ENCODE measurements around the gene BIRC2. TPM values are rescaled to one million over a fixed set of nuclear protein-coding genes. Genes with fewer than 3 reads are reported as not detected.
"Not testable (repeated sequence)": the region's sequence is repeated elsewhere in the genome, so short reads cannot be mapped to it uniquely, and the experiment has no call there.

The BIRC2 gene
- polyA plus RNA-seq, 1 donor from 2014 or later = 28.4 TPM

DNA sequence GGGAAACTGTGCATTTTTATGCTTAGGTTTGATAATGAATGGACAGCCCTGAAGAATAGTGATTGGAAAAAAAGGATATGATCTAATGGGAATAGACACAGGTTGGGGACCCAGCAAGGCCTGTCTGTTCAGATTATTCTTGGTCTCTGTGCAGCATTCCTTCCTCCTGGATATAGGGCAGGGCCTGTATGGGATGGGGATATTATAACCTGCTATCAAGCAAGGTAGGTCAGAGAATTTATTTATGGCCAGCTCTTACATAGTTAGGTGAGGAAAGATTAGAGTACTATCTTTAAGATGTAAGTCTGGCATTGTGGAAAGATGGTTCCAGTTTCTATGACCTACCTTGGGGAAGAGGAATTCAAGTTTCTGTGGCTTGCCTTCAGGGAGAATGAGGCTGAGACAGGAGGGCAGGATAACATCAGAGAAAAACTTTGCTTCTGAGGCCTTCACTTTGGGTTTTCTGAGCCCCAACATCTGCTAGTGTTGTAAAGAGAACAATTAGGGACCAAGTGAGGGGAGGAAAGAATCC lies 8.5 kb upstream of the BIRC2 start:
- no peaks in the 10 kb centered on the region for H3K36me3 Mint-ChIP-seq
- H3K4me3 Mint-ChIP-seq = no peak overlapping the region
- no peaks in the 10 kb centered on the region for H3K27me3 Mint-ChIP-seq
- peaks cover 11 to 27% (median 13%) of the 10 kb centered on the region in 3 donors for H3K4me1 Mint-ChIP-seq
- peak overlapping the region in 2 of 3 donors; percentile 27 to 69 for H3K27ac Mint-ChIP-seq
- H3K9me3 Mint-ChIP-seq = no peaks in the 10 kb centered on the region

DNA sequence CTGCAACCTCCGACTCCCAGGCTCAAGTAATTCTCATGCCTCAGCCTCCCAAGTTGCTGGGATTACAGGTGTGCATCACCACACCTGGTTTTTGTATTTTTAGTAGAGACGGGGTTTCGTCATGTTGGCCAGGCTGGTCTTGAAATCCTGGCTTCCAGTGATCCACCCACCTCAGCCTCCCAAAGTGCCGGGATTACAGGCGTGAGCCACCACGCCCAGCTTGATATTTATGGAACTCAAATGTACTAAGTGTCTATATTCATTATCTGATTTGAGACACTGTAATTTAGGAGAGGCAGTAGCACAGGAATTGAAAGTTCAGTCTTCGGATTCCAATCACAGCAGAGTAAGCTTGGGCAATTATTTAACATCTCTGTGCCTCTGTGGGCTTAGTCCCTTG lies 5.7 kb upstream of the BIRC2 start:
- not testable (repeated sequence) for H3K27me3 Mint-ChIP-seq, H3K36me3 Mint-ChIP-seq, H3K4me3 Mint-ChIP-seq, H3K9me3 Mint-ChIP-seq
- Mint-ChIP-seq H3K4me1 (peaks cover 17 to 34% (median 20%) of the 10 kb centered on the region in 3 donors), H3K27ac (peak overlapping the region; percentile 16 to 82 (median 28))

DNA sequence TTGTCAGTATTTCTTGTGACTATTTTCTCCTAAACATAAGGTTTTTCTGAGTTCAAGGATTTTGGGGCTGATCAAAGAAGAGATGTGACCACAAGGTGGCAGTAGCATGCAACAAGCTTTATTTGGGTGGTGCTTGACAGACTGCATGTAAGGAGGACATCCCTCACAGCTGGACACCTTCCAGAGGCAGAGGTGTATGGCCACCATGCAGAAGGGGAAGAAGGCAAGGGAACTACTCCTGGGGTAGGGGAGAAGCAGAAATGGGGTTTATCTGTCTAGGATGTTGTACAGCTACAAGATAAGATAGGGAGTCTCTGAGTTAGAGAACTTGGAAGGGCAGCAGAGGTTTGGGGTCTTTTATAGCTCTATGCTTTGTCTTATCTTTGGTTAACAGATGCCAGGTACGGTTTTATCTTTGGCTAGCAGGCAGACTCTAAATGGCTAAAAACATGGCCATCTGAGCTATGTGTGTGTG lies 5.1 kb upstream of the BIRC2 start:
- H3K4me1 Mint-ChIP-seq = peaks cover 19 to 36% (median 25%) of the 10 kb centered on the region in 3 donors
- peak overlapping the region in 1 of 4 donors; percentile 6 for H3K4me3 Mint-ChIP-seq
- H3K27me3 Mint-ChIP-seq = no peaks in the 10 kb centered on the region
- no peaks in the 10 kb centered on the region for H3K9me3 Mint-ChIP-seq
- peak overlapping the region; percentile 13 to 71 (median 16) for H3K27ac Mint-ChIP-seq
- H3K36me3 Mint-ChIP-seq = no peaks in the 10 kb centered on the region

DNA sequence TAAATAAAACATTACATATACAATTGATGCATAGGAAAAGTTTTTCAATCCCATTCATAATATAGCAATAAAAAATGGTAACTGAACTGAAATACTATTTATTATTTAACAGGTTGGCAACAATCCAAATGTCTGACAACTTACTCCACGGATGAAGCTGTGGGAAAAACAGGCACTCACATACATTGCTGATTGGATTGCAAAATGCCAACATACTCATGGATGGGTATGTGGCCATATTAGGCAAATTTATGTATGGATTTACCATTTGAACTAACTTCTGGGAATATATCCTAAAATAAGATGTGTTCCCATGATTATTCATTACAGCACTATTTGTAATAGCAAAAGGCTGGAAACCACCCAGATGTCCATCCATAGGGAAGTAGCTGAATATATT lies 3.2 kb upstream of the BIRC2 start:
- Mint-ChIP-seq H3K4me1 (peaks cover 26 to 36% (median 34%) of the 10 kb centered on the region in 3 donors), H3K27ac (peak overlapping the region in 1 of 3 donors; percentile 73), H3K9me3 (no peaks in the 10 kb centered on the region), H3K4me3 (no peak overlapping the region), H3K36me3 (no peaks in the 10 kb centered on the region), H3K27me3 (no peaks in the 10 kb centered on the region)

DNA sequence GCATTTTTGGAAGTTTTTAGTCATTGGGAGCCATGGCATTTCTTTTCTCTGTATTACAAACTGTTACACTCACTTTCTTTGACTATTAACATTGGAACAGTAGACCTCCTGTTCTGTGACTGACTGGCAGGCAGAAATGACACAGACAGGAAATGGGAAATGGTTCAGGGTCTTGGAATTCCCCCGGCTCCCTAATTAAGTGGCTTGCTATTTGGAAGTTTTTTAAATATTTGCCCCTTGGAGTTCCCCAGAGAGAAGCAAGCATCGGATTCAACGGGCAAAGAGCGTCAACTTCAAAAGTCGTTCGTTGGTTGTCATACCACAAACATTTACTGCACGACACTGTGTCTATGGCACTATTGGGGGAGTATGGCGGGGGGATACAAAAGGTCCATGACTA lies 1.1 kb upstream of the BIRC2 start:
- H3K27ac Mint-ChIP-seq = peak overlapping the region; percentile 98 to 100 (median 99)
- H3K36me3 Mint-ChIP-seq = no peaks in the 10 kb centered on the region
- H3K27me3 Mint-ChIP-seq = no peaks in the 10 kb centered on the region
- H3K9me3 Mint-ChIP-seq = no peaks in the 10 kb centered on the region
- peaks cover 26 to 41% (median 31%) of the 10 kb centered on the region in 3 donors for H3K4me1 Mint-ChIP-seq
- H3K4me3 Mint-ChIP-seq = peak overlapping the region; percentile 93 to 99 (median 98)

DNA sequence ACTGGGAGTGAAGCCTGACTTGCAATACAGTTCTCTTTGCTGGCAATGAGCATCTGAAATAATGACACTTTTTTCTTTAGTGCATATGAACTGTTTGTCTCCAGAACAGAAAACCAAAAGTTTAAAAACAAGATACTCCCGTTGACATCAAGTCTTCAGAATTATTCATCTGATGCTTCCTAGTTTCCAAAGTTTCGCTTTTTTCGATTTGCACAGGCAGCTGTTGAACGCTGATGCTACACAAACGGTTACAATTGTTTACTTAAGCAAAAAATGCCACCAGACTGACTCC lies 612 bp upstream of the BIRC2 start:
- Mint-ChIP-seq H3K27ac (peak overlapping the region; percentile 98 to 100 (median 99)), H3K9me3 (no peaks in the 10 kb centered on the region), H3K4me1 (peaks cover 28 to 40% (median 30%) of the 10 kb centered on the region in 3 donors)

DNA sequence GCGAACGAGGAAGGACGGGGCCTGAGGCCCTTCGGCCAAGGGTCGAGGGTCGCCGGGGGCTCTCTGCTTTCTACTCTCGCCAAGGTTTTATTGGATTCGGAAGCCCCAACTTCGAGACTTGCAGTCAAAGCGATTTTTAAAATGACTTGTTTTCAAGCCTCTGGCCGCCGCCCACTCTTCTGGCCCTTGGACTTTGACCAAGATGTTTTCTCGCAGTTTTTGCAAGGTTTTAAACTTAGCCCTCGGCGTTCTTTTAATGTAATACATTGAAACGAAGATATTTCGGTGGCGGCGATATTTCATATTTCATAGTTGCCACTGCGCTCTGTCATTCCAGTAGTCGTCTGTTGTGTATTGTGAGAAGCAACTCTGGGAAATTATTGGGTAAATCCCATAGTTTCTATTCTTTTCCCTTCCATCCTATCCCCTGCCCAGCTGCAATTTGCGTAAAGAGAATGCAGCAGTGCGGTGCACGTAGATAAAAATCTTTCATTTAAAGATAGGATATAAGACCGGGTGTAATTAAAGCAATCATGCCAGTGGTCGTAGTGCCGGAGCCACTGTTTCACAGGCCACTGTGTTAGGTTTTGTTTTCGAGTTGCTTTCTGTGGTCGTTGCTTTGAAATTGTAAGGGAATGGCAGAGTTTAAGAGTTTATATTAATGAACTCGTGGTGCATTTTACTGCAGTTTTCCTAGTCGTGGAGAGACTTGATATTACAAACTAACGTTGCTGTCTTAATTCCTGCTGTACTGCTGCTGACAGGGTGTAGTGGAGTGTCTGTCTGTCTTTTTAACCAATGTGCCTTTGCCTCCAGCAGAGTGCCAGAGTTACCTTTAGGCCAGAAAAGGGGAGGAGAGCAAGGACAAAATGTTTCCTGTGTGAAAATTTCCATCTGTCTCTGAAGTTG lies 702 bp downstream of the BIRC2 start:
- peaks cover 0 to 1% (median 0%) of the 10 kb centered on the region in 3 donors for H3K9me3 Mint-ChIP-seq
- H3K27me3 Mint-ChIP-seq = no peaks in the 10 kb centered on the region
- H3K4me3 Mint-ChIP-seq = peak overlapping the region; percentile 93 to 99 (median 98)
- H3K27ac Mint-ChIP-seq = peak overlapping the region; percentile 98 to 100 (median 99)
- H3K4me1 Mint-ChIP-seq = peaks cover 25 to 36% (median 28%) of the 10 kb centered on the region in 3 donors
- peaks cover 1% of the 10 kb centered on the region for H3K36me3 Mint-ChIP-seq

More for the DNA sequence above, 612 bp upstream of the BIRC2 start:
- Mint-ChIP-seq H3K27me3 (no peaks in the 10 kb centered on the region), H3K4me3 (peak overlapping the region; percentile 93 to 99 (median 98)), H3K36me3 (no peaks in the 10 kb centered on the region)

DNA sequence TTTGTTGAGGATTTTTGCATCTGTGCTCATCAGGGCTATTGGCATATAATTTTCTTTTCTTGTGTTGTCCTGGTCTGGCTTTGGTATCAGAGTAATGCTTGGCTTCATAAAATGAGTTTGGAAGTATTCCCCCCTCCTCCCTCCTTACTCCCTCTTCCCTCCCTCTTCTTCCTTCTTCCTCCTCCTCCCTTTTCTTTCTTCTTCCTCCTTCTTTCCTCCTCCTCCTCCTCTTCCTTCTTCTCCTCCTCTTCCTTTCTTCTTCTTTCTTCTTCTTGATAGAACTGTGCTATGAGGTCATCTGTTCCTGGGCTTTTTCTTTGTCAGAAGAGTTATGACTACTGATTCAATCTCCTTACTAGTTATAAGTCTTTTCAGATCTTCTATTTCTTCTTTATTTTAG lies 10.1 kb downstream of the BIRC2 start:
- H3K9me3 Mint-ChIP-seq = peaks cover 0 to 18% (median 5%) of the 10 kb centered on the region in 3 donors
- no peaks in the 10 kb centered on the region for H3K27me3 Mint-ChIP-seq
- peaks cover 25% of the 10 kb centered on the region for H3K36me3 Mint-ChIP-seq
- peaks cover 13 to 35% (median 23%) of the 10 kb centered on the region in 3 donors for H3K4me1 Mint-ChIP-seq
- H3K27ac Mint-ChIP-seq = no peak overlapping the region
- H3K4me3 Mint-ChIP-seq = no peak overlapping the region

DNA sequence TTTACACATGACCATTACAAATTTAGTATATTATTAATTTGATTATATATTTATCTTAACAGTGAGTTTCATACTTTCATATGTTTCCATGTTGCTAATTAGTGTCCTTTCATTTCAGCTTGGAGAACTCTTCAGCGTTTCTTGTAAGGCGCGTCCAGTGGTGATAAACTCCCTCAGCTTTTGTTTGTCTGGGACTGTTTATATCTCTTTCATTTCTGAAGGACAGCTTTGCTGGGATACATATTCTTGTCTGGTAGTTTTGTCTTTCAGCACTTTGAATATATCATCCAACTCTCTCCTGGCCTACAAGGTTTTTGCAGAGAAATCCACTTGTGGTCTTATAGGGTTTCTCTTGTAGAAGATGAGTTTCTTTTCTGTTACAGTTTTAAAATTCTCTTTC lies 12.4 kb downstream of the BIRC2 start:
- H3K9me3 Mint-ChIP-seq = peaks cover 0 to 18% (median 5%) of the 10 kb centered on the region in 3 donors
- H3K36me3 Mint-ChIP-seq = peaks cover 26% of the 10 kb centered on the region
- no peak overlapping the region for H3K4me3 Mint-ChIP-seq
- peaks cover 13 to 31% (median 23%) of the 10 kb centered on the region in 3 donors for H3K4me1 Mint-ChIP-seq
- peak overlapping the region in 1 of 3 donors; percentile 82 for H3K27ac Mint-ChIP-seq
- no peaks in the 10 kb centered on the region for H3K27me3 Mint-ChIP-seq

DNA sequence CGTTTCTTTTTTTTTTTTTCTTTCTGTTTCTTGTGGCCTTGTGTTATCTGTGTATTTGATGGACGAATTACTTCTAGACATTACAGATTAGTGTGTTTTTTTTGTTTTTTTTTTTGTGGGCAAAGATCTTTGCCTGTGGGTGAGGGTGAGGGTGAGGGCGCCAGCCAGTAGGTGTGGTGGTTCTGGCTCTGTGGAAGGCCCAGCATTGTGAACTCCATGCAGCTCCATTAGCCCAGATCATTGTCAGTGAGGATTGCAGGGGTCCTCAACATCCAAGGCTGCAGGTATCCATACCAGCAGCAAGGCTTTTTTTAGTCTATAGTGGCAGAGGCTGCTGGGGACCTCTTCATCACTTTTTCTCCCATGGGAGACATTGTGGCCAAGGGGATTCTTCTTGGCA lies 13.7 kb downstream of the BIRC2 start:
- Mint-ChIP-seq H3K4me3 (peak overlapping the region in 2 of 4 donors; percentile 72 to 75), H3K4me1 (peaks cover 13 to 31% (median 21%) of the 10 kb centered on the region in 3 donors), H3K9me3 (peaks cover 0 to 13% (median 5%) of the 10 kb centered on the region in 3 donors), H3K36me3 (peaks cover 25% of the 10 kb centered on the region), H3K27ac (peak overlapping the region in 2 of 3 donors; percentile 32 to 47), H3K27me3 (no peaks in the 10 kb centered on the region)

DNA sequence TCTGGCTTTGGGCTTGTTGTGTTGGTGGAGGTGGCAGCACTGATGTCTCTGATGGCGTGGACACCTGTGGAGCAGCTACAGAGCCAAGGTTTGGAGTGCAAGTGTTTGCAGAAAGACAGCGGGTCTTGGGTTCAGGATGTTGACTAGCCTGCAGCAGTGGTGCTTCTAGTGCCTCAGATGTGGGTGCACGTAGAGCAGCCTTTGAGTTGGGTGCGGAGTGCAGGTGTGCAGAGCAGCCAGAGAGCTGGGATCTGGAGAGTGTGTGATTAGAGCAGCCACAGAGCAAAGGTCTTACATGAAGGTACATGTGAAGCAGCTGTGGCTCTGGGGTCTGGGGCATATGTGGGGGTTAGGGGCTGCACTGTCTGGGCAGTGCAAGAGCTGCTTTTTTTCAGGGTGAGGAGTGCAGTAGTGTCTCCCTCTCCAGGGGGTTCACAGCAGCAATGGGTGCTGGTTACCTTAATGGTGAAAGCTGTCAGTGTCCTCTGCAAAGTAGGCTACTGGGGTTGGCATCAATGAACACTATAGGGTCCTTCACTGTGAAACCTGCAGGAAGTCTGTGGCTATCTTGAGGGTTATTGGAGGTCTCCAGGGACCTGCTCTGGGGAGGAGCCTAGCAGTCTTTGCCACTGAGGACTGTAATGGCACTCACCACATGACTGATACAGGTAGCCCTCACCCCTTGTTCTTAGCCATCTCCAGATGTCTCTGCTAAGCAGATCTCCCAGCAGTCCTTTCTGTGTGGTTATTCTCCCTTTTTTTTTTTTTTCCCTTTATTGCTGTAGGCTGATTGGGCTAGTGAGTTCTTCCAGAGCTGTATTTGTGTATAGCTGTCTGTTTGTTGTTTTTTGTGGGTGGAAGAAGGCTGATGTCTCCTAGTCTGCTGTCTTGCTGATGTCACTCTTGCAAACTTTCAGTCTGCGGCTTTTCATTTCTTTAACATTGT lies 14.3 kb downstream of the BIRC2 start:
- Mint-ChIP-seq H3K4me1 (peaks cover 13 to 31% (median 21%) of the 10 kb centered on the region in 3 donors), H3K27ac (peak overlapping the region in 2 of 3 donors; percentile 47 to 80), H3K36me3 (peaks cover 27% of the 10 kb centered on the region), H3K9me3 (peaks cover 0 to 11% (median 5%) of the 10 kb centered on the region in 3 donors), H3K27me3 (no peaks in the 10 kb centered on the region), H3K4me3 (peak overlapping the region in 2 of 4 donors; percentile 72 to 75)

DNA sequence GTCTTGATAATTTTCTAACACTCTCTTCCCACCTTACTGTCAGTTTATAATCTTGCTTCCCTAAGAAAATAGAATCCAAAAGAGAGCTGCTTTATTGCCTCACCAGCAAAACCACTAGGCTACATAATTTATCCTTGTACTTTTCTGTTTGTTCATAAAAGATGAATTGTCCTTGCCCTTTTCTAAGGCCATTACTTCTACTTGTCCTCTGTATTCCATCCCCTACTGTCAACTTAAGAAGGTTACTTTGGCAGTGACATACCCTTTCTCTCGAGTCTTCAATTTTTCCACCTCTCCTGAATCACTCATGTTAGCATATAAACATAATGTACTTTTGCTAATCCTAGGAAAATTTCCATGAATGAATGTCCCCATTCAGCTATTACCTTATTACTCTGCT lies 18.0 kb downstream of the BIRC2 start:
- Mint-ChIP-seq H3K4me1 (peaks cover 23 to 37% (median 29%) of the 10 kb centered on the region in 3 donors), H3K4me3 (no peak overlapping the region), H3K9me3 (peaks cover 0 to 6% (median 2%) of the 10 kb centered on the region in 3 donors), H3K36me3 (peaks cover 16% of the 10 kb centered on the region), H3K27me3 (no peaks in the 10 kb centered on the region), H3K27ac (no peak overlapping the region)

DNA sequence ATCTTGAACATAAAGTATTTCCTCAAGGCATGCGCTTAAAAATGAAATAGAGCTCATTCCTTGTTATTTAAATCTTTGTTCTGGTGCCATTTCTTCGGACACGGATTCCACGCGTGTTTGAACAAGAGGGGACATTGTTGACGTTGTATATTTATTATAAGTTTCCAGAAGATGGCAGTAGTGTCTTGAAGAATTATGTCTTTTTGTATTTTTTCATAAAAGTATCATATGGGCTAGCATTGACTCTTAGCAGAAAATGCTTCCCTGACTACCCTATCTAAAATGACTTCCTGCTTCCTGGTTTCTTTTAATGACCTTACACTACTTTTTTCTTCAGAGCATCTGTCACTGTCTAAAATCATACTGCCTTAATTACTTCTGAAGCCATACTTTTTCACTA lies 20.4 kb downstream of the BIRC2 start:
- no peaks in the 10 kb centered on the region for H3K27me3 Mint-ChIP-seq
- peak overlapping the region in 1 of 4 donors; percentile 0 for H3K4me3 Mint-ChIP-seq
- H3K9me3 Mint-ChIP-seq = no peaks in the 10 kb centered on the region
- peaks cover 8% of the 10 kb centered on the region for H3K36me3 Mint-ChIP-seq
- peaks cover 12 to 16% (median 13%) of the 10 kb centered on the region in 3 donors for H3K4me1 Mint-ChIP-seq
- peak overlapping the region in 1 of 3 donors; percentile 83 for H3K27ac Mint-ChIP-seq

DNA sequence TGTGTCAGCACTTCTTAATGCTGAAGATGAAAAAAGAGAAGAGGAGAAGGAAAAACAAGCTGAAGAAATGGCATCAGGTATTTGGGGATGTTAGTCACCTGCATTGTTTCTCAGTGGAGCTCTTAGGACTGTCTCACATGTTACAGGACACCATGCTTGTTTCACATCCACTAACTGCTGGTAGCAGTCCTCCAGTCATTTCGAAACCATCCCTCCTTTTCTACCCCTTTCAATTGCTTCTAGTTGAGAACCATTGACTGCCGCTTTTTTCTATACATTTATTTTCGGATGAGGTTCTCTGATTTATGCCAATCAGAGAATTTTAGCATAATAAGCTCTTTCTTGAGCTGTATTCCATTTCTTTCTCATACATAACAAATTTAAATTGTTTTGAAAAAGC lies 21.5 kb downstream of the BIRC2 start:
- Mint-ChIP-seq H3K36me3 (peaks cover 5% of the 10 kb centered on the region), H3K9me3 (no peaks in the 10 kb centered on the region), H3K4me1 (peaks cover 12 to 16% (median 13%) of the 10 kb centered on the region in 3 donors), H3K27ac (peak overlapping the region in 2 of 3 donors; percentile 7 to 25), H3K4me3 (no peak overlapping the region), H3K27me3 (no peaks in the 10 kb centered on the region)
